ENCODE measurements around the gene ARAP2.

ARAP2 gene

DNA sequence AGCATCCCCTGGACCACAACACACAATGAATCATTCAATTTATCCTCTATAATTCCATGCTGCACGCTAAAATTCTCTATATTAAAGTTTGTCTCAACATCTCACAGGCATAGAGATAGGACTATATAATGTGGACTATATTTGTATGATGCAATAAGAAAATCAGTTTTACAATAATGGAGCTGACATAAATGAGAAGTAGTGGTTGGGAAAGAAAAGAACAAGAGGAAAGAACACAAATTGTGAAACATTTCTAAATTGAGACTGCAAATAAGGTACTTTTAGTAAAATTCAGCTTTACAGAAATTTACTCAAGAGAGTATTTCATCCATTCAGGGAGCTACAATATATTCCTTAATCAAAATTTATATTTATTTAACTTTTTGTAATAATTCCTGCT lies 120.4 kb downstream of the ARAP2 start:
- H3K9me3 ChIP-seq (ENCODE audit: insufficient read depth, low read length), result no peaks in the 10 kb centered on the region
- no peaks in the 10 kb centered on the region for H3K4me1 ChIP-seq (ENCODE audit: low read length)
- H3K27ac ChIP-seq (ENCODE audit: low read length), result no peak overlapping the region
- H3K79me2 ChIP-seq (ENCODE audit: low read length), result no peaks in the 10 kb centered on the region
- no peak overlapping the region for H3K9ac ChIP-seq (ENCODE audit: low read length)
- no peak overlapping the region for H3K4me2 ChIP-seq (ENCODE audit: low read length)
- no peak for TF ChIP-seq EZH2phosphoT487 (IDR thresholded peaks at IDR 0.05; ENCODE audit: low read depth)
- TF ChIP-seq, protein P1, sequence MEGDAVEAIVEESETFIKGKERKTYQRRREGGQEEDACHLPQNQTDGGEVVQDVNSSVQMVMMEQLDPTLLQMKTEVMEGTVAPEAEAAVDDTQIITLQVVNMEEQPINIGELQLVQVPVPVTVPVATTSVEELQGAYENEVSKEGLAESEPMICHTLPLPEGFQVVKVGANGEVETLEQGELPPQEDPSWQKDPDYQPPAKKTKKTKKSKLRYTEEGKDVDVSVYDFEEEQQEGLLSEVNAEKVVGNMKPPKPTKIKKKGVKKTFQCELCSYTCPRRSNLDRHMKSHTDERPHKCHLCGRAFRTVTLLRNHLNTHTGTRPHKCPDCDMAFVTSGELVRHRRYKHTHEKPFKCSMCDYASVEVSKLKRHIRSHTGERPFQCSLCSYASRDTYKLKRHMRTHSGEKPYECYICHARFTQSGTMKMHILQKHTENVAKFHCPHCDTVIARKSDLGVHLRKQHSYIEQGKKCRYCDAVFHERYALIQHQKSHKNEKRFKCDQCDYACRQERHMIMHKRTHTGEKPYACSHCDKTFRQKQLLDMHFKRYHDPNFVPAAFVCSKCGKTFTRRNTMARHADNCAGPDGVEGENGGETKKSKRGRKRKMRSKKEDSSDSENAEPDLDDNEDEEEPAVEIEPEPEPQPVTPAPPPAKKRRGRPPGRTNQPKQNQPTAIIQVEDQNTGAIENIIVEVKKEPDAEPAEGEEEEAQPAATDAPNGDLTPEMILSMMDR (IDR thresholded peaks at IDR 0.05; ENCODE audit: low read depth, low read length), result no peak
- peaks cover 22% of the 10 kb centered on the region for H3K36me3 ChIP-seq (replicated peaks; ENCODE audit: low read depth, low read length)
- no peaks in the 10 kb centered on the region for H3K27me3 ChIP-seq (ENCODE audit: low read depth, low read length)
- H3K4me3 ChIP-seq (ENCODE audit: low read length), result no peak overlapping the region
- no peak overlapping the region for H2AFZ ChIP-seq (ENCODE audit: low read depth, low read length)
- H4K20me1 ChIP-seq (ENCODE audit: insufficient read depth, low read length), result no peaks in the 10 kb centered on the region

DNA sequence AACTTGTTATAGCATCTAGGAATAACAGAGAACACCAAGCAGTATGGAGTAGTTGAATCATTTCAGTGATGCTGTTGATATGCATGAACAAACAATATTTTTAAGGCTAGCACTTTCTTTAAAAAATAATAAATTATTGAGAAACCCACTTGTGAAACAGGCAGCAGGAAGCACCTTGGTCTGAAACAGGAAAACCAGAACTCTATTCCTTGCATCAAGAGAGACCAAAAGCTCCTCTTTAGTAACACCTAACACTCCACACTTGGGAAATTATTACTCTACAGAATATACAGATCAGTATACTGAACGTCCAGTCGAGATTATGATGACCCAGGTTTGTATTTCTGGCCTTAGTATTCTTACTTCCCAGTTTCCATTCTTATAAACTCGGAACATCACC lies 129.0 kb downstream of the ARAP2 start:
- no peaks in the 10 kb centered on the region for H3K9me3 ChIP-seq (ENCODE audit: insufficient read depth, low read length)
- H3K4me1 ChIP-seq (ENCODE audit: low read length), result no peaks in the 10 kb centered on the region
- no peak overlapping the region for H3K4me3 ChIP-seq (ENCODE audit: low read length)
- no peak overlapping the region for H2AFZ ChIP-seq (ENCODE audit: low read depth, low read length)
- no peak overlapping the region for H3K9ac ChIP-seq (ENCODE audit: low read length)
- no peaks in the 10 kb centered on the region for H3K27me3 ChIP-seq (ENCODE audit: low read depth, low read length)
- no peak overlapping the region for H3K27ac ChIP-seq (ENCODE audit: low read length)
- TF ChIP-seq, protein P1 (IDR thresholded peaks at IDR 0.05; ENCODE audit: low read depth, low read length), result no peak
- no peak for TF ChIP-seq EZH2phosphoT487 (IDR thresholded peaks at IDR 0.05; ENCODE audit: low read depth)
- H3K79me2 ChIP-seq (ENCODE audit: low read length), result no peaks in the 10 kb centered on the region
- H3K4me2 ChIP-seq (ENCODE audit: low read length), result no peak overlapping the region
- H3K36me3 ChIP-seq (replicated peaks; ENCODE audit: low read depth, low read length), result peaks cover 6% of the 10 kb centered on the region
- no peaks in the 10 kb centered on the region for H4K20me1 ChIP-seq (ENCODE audit: insufficient read depth, low read length)

DNA sequence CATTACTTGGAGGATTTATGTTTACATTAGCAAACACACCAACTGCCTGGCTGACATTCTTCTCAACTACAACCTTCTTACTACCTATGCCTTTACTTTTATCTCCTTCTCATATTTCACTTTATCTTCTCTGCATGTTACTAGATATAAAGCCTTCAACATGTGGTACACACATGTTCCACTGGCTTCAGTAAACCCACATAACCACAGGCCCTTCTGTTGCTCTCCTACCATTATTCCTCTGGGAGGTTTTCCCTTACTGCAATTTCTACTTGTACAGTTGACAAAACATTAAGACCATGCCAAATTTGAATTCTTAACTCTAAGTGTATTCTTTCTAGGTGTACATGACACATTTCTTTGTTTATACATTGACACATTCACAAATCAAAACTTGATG lies 133.1 kb downstream of the ARAP2 start:
- Histone ChIP-seq H2AFZ (ENCODE audit: low read depth, low read length) (no peak overlapping the region), H3K4me2 (ENCODE audit: low read length) (no peak overlapping the region)

DNA sequence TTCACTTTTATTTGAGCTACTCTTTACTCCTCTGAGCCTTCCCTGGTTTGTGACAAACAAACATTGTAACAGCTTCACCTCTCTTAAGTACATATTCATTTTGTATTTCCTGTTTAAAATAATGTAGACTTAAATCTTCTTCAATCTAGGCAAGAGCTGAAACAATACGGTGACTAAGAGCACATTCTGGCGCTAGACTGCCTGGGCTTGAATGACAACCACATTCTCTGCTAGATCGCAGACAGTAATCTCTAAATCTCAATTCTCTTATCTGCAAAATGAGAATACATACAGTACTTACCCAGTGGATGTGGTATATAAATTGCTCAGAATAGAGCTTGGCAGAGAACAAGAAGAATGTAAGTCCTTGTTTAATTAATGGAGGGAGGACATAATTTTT lies 144.8 kb downstream of the ARAP2 start:
- no peak overlapping the region for H2AFZ ChIP-seq (ENCODE audit: low read depth, low read length)
- TF ChIP-seq, protein P1 (IDR thresholded peaks at IDR 0.05; ENCODE audit: low read depth, low read length), result no peak
- no peak for TF ChIP-seq EZH2phosphoT487 (IDR thresholded peaks at IDR 0.05; ENCODE audit: low read depth)

More for the DNA sequence above, 133.1 kb downstream of the ARAP2 start:
- H3K27ac ChIP-seq (ENCODE audit: low read length), result no peak overlapping the region
- no peaks in the 10 kb centered on the region for H3K79me2 ChIP-seq (ENCODE audit: low read length)
- H3K9me3 ChIP-seq (ENCODE audit: insufficient read depth, low read length), result no peaks in the 10 kb centered on the region
- H4K20me1 ChIP-seq (ENCODE audit: insufficient read depth, low read length), result no peaks in the 10 kb centered on the region
- H3K27me3 ChIP-seq (ENCODE audit: low read depth, low read length), result no peaks in the 10 kb centered on the region
- no peak overlapping the region for H3K4me3 ChIP-seq (ENCODE audit: low read length)
- no peaks in the 10 kb centered on the region for H3K4me1 ChIP-seq (ENCODE audit: low read length)
- peaks cover 10% of the 10 kb centered on the region for H3K36me3 ChIP-seq (replicated peaks; ENCODE audit: low read depth, low read length)
- H3K9ac ChIP-seq (ENCODE audit: low read length), result no peak overlapping the region
- TF ChIP-seq, protein P1 (IDR thresholded peaks at IDR 0.05; ENCODE audit: low read depth, low read length), result no peak
- no peak for TF ChIP-seq EZH2phosphoT487 (IDR thresholded peaks at IDR 0.05; ENCODE audit: low read depth)

More for the DNA sequence above, 144.8 kb downstream of the ARAP2 start:
- Histone ChIP-seq H3K4me2 (ENCODE audit: low read length) (no peak overlapping the region), H3K36me3 (replicated peaks; ENCODE audit: low read depth, low read length) (peaks cover 17% of the 10 kb centered on the region), H3K27ac (ENCODE audit: low read length) (no peak overlapping the region), H3K4me3 (ENCODE audit: low read length) (no peak overlapping the region), H3K9ac (ENCODE audit: low read length) (no peak overlapping the region), H3K27me3 (ENCODE audit: low read depth, low read length) (no peaks in the 10 kb centered on the region), H4K20me1 (ENCODE audit: insufficient read depth, low read length) (no peaks in the 10 kb centered on the region), H3K4me1 (ENCODE audit: low read length) (no peaks in the 10 kb centered on the region), H3K79me2 (ENCODE audit: low read length) (no peaks in the 10 kb centered on the region), H3K9me3 (ENCODE audit: insufficient read depth, low read length) (no peaks in the 10 kb centered on the region)
